ENCODE results near the gene LAPTM5.
"Not testable (repeated sequence)": the region's sequence is repeated elsewhere in the genome, so short reads cannot be mapped to it uniquely, and the experiment has no call there.

The LAPTM5 gene

GRCh38 chr1:30692201-30692947, 65.2 kb downstream of the LAPTM5 start:
- no peak for DNase-seq

GRCh38 chr1:30691480-30691879, 66.1 kb downstream of the LAPTM5 start:
- no peak for DNase-seq

- DNase-seq, result no peak
These were observed 67.5 kb downstream of the LAPTM5 start for GRCh38 chr1:30689901-30690645.

GRCh38 chr1:30688920-30689794, 68.4 kb downstream of the LAPTM5 start:
- DNase-seq, result no peak

- not testable (repeated sequence) for DNase-seq
These were observed 69.1 kb downstream of the LAPTM5 start for GRCh38 chr1:30688516-30688915.

- no peak for DNase-seq
These were observed 69.7 kb downstream of the LAPTM5 start for GRCh38 chr1:30687886-30688285.

GRCh38 chr1:30686236-30686935, 71.2 kb downstream of the LAPTM5 start:
- DNase-seq, result no peak

GRCh38 chr1:30685796-30686165, 71.8 kb downstream of the LAPTM5 start:
- DNase-seq, result no peak

GRCh38 chr1:30684881-30685795, 72.4 kb downstream of the LAPTM5 start:
- DNase-seq, result no peak

- no peak for DNase-seq
These were observed 73.3 kb downstream of the LAPTM5 start for GRCh38 chr1:30684259-30684658.

- DNase-seq, result no peak
These were observed 73.9 kb downstream of the LAPTM5 start for GRCh38 chr1:30683699-30684098.

Data from midbrain (tissue), 1 donor.